Measurements from ENCODE around the gene FBXL19. TPM values are rescaled to one million over a fixed set of nuclear protein-coding genes. Genes with fewer than 3 reads are reported as not detected.

FBXL19 gene
- total and polyA plus RNA-seq, 9 of the 15 experiments (the other 6 are each of a cell fraction or from before 2014, with no cell fraction given) = 0.13 to 48.0 (median 13.5) TPM; not detected in 1

- no peak for TF ChIP-seq MGA (IDR thresholded peaks at IDR 0.05)
- TF ChIP-seq ZNF77 (CRISPR knock-in tag; IDR thresholded peaks at IDR 0.05) = no peak
- no peak; the same call in 1 of the 2 replicates for TF ChIP-seq CHD2 (IDR thresholded peaks at IDR 0.05; ENCODE audit: low read depth, low read length)
- no peak; the same call in 1 of the 2 replicates for TF ChIP-seq BACH1 (tag; IDR thresholded peaks at IDR 0.05)
- TF ChIP-seq MCM2 (IDR thresholded peaks at IDR 0.05; ENCODE audit: low read depth) = no peak
- no peak for TF ChIP-seq MCM5 (IDR thresholded peaks at IDR 0.05; ENCODE audit: low read depth)
- no peak for TF ChIP-seq SETDB1 (IDR thresholded peaks at IDR 0.05; ENCODE audit: low read length)
- peak; percentile 92 for TF ChIP-seq SIN3B (IDR thresholded peaks at IDR 0.05; ENCODE audit: low read depth)
- no peak for TF ChIP-seq ZC3H8 (IDR thresholded peaks at IDR 0.05)
- TF ChIP-seq PATZ1 (CRISPR knock-in tag; IDR thresholded peaks at IDR 0.05; ENCODE audit: borderline replicate concordance) = no peak; the same call in 1 of the 2 replicates
- TF ChIP-seq KLF6 (CRISPR knock-in tag; IDR thresholded peaks at IDR 0.05; ENCODE audit: borderline replicate concordance) = no peak
- no peak for TF ChIP-seq FOXA1 (IDR thresholded peaks at IDR 0.05; ENCODE audit: borderline replicate concordance)
- no peak for TF ChIP-seq TSC22D4 (tag; IDR thresholded peaks at IDR 0.05)
Measured at GRCh38 chr16:30957456-30958174, 34.2 kb downstream of the FBXL19 start, which contains the start of gene SETD1A (continued).

All from K562 (cell line).